Muscle of leg (tissue), 11 donors: ENCODE results near the gene HHEX. TPM values are rescaled to one million over a fixed set of nuclear protein-coding genes. Genes with fewer than 3 reads are reported as not detected.
"Not testable (repeated sequence)": the region's sequence is repeated elsewhere in the genome, so short reads cannot be mapped to it uniquely, and the experiment has no call there.

Experiments used
- DNase-seq: peaks from one replicate; pipeline ENCODE4 v3.0.0; 2013
- H3K27ac ChIP-seq: one replicate; pipeline ENCODE4 v1.5.1; 2013; ENCODE audit warnings: mild to moderate bottlenecking, low read length, control low read depth
- H3K27me3 ChIP-seq: one replicate; pipeline ENCODE4 v1.6.1; 2013; ENCODE audit warnings: low read length; ENCODE audit not compliant: control insufficient read depth, insufficient read depth
- H3K36me3 ChIP-seq: one replicate; pipeline ENCODE4 v1.6.1; 2013; ENCODE audit warnings: low read length; ENCODE audit not compliant: control insufficient read depth, insufficient read depth
- H3K4me1 ChIP-seq: one replicate; pipeline ENCODE4 v1.6.1; 2013; ENCODE audit warnings: low read length; ENCODE audit not compliant: control insufficient read depth, insufficient read depth
- H3K4me3 ChIP-seq: one replicate; pipeline ENCODE4 v1.5.1; 2013; ENCODE audit warnings: low read length, control low read depth
- H3K9me3 ChIP-seq: replicated peaks from 2 replicates; pipeline ENCODE4 v1.6.1; 2013; ENCODE audit warnings: low read depth, low read length; ENCODE audit not compliant: control insufficient read depth
- WGBS: methylation state at CpG from one replicate; pipeline ENCODE4 v1.1.5; 2013; ENCODE audit warnings: missing lambda C conversion rate; ENCODE audit not compliant: insufficient coverage; 5-methylcytosine and 5-hydroxymethylcytosine counted together
- polyA plus RNA-seq, 8 donors: library from polyadenylated mRNA; unstranded; fragments of 120-200 nt; gene quantifications; one replicate each; pipeline versions ENCODE4 v1.2.1 to v1.2.3, GENCODE V29; 2013; ENCODE audit warnings: inconsistent platforms in 1 of 8, low replicate concordance in 1 of 8; ENCODE audit not compliant: insufficient read length in 8 of 8, insufficient read depth in 1 of 8
- total RNA-seq: library from RNA; stranded (reverse); fragments of 120-200 nt; gene quantifications from one replicate; pipeline ENCODE4 v1.2.4, GENCODE V29; 2013

Gene HHEX
- total and polyA plus RNA-seq, 9 donors, result 3.6 to 10.3 (median 7.1) TPM

DNA sequence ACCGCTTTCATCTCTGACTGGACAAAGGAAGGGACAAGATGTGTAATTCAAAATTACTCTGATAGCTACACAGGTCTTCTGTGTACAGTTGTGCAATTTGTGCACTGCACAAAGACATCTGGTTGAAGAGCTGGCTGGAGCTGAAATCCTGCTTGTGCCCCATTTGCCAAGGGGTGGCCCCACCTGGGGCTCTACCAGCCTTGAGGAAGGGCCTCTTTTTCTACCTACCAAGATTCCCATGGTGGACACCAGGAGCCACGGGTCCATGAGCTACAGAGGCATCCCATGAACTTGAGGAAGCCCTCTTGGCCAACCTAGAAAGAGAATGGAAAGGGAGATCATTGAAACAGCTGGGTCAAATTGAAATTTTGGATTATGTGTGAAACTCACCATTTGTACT, 43.2 kb downstream of the HHEX start:
- WGBS, result no CpG with 5 or more reads among the region's 2 CpGs
- Histone ChIP-seq H3K27me3 (no peaks in the 10 kb centered on the region), H3K27ac (no peak overlapping the region), H3K4me3 (no peak overlapping the region), H3K36me3 (no peaks in the 10 kb centered on the region), H3K4me1 (no peaks in the 10 kb centered on the region), H3K9me3 (no peaks in the 10 kb centered on the region)
- no peak for DNase-seq

- DNase-seq, result no peak
- no peak overlapping the region for H3K27ac ChIP-seq
- H3K9me3 ChIP-seq, result no peaks in the 10 kb centered on the region
- H3K4me3 ChIP-seq, result no peak overlapping the region
- H3K27me3 ChIP-seq, result no peaks in the 10 kb centered on the region
- no peaks in the 10 kb centered on the region for H3K36me3 ChIP-seq
- no peaks in the 10 kb centered on the region for H3K4me1 ChIP-seq
These were observed 44.5 kb downstream of the HHEX start for GRCh38 chr10:92734301-92734700.

DNA sequence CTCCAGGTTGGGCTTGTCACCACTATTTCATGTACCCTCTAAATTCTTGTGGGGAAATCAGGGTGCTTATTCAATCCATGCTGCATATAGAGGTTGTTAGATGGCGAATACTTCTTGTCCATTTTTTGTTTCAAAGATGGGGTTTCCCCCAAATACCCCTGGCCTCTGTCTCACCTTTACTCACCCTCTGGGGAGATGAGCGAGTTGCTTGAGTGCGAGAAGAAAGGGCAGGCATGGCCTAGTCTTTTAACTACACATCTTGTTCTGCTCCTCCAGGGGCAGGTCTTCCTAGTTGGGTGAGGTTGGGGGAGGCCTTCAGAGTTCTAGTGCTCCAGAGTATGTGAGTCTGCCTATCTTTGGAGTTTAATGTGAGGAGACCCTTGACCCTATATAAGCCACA, 46.2 kb downstream of the HHEX start:
- Histone ChIP-seq H3K4me3 (no peak overlapping the region), H3K27ac (no peak overlapping the region), H3K36me3 (no peaks in the 10 kb centered on the region), H3K27me3 (peaks cover 2% of the 10 kb centered on the region), H3K9me3 (no peaks in the 10 kb centered on the region), H3K4me1 (no peaks in the 10 kb centered on the region)
- no CpG with 5 or more reads among the region's 3 CpGs for WGBS
- DNase-seq, result no peak

GRCh38 chr10:92737484-92737883, 47.7 kb downstream of the HHEX start:
- H3K9me3 ChIP-seq, result no peaks in the 10 kb centered on the region

DNA sequence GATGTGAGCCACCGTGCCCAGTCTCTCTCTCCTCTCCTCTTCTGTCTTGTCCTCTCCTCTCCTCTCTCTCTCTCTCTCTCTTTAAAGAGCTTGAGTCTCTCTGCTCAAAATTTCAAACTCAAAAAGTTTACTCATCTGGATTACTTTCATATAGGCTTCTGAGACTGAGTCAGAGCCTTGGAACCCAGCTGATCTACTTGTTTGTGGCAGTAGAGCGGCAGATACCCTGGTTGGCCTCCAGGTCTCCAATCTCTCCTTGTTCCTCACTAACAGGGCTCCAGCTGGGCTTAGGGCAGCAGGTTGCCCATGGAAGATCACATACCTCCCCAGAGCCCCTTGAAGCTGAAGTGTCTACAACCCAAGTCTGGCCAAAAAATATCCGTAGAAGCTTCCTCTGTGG, 51.0 kb downstream of the HHEX start:
- peaks cover 2% of the 10 kb centered on the region for H3K27me3 ChIP-seq
- 91% methylated on average over 1 of the region's 3 CpGs for WGBS
- H3K9me3 ChIP-seq, result no peaks in the 10 kb centered on the region
- H3K4me1 ChIP-seq, result no peaks in the 10 kb centered on the region
- H3K27ac ChIP-seq, result no peak overlapping the region
- no peak for DNase-seq
- H3K4me3 ChIP-seq, result no peak overlapping the region
- no peaks in the 10 kb centered on the region for H3K36me3 ChIP-seq

More at GRCh38 chr10:92737484-92737883, 47.7 kb downstream of the HHEX start:
- peaks cover 2% of the 10 kb centered on the region for H3K27me3 ChIP-seq
- 96% methylated on average over 4 of the region's 7 CpGs for WGBS
- H3K4me3 ChIP-seq, result no peak overlapping the region
- no peaks in the 10 kb centered on the region for H3K36me3 ChIP-seq
- no peak for DNase-seq
- no peaks in the 10 kb centered on the region for H3K4me1 ChIP-seq
- H3K27ac ChIP-seq, result no peak overlapping the region

- H3K27ac ChIP-seq, H3K9me3 ChIP-seq, H3K36me3 ChIP-seq, H3K4me1 ChIP-seq, DNase-seq, H3K4me3 ChIP-seq, H3K27me3 ChIP-seq: not testable (repeated sequence)
- no CpG with 5 or more reads among the region's 4 CpGs for WGBS
These were observed 52.0 kb downstream of the HHEX start for GRCh38 chr10:92741741-92742140.

DNA sequence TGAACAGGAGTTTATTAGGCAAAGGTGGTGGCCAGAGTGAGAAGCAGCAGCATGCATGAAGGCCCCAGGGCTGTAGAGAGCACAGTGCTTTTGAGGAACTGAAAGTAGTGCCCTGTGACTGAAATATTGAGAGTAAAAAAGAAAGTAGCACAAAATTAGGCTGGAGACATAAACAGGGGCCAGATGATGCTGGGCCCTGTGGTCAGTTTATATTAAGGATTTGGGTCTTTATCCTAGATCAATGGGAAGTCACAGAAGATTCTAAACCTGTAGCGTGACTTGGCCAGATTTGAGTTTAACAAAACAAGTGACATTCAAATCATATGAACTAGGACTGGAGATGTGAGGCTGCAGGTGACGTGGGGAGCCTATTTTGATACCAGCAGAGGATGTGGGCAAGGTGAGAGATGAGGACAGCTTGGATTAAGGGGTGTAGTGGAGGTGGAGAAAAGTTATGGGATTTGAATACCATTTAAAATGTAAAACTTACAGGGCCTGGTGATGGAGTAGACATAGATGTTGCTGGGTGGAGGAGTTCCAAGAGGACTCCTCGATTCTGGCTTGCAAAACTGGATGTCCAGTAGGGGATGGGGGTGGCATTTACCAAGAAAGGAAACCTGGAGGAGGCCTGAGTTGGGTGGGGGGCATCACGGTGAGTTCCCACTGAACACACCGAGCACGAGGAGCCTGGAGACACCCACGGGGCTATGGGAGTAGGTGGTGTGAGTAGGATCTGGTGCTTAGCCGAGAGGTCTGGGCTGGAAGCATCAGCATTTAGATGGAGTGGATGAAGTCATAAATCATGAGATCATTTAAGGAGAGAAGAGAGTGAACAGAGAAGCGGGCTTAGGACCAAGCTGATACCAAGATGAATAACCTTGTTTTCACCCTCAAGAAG, 52.8 kb downstream of the HHEX start:
- Histone ChIP-seq H3K4me1 (no peaks in the 10 kb centered on the region), H3K27ac (no peak overlapping the region), H3K9me3 (no peaks in the 10 kb centered on the region), H3K27me3 (peaks cover 2% of the 10 kb centered on the region), H3K4me3 (no peak overlapping the region), H3K36me3 (no peaks in the 10 kb centered on the region)
- DNase-seq, result peak; percentile 60
- whole genome bisulfite sequencing, result 68% methylated on average over 7 of the region's 9 CpGs

Other genes with a start within 250 kb of the HHEX start
- 16.4 TPM for gene IDE, start 115.9 kb upstream of the HHEX start, total RNA-seq
- 10 to 100 TPM; 10.7 to 14.4 (median 12.4) TPM for gene IDE, start 115.9 kb upstream of the HHEX start, polyA plus RNA-seq
- 12.3 TPM for gene KIF11, start 96.8 kb upstream of the HHEX start, total RNA-seq
- gene KIF11, start 96.8 kb upstream of the HHEX start, polyA plus RNA-seq, result 10 to 100 TPM; 13.1 to 27.1 (median 19.7) TPM
- 45.8 TPM for gene EXOC6, start 158.6 kb downstream of the HHEX start, total RNA-seq
- 10 to 100 TPM; 23.3 to 42.2 (median 33.4) TPM for gene EXOC6, start 158.6 kb downstream of the HHEX start, polyA plus RNA-seq